Right kidney (tissue), 1 donor: ENCODE results near the gene NOS3.

ENCODE experiments used
- DNase-seq: peaks from one replicate; pipeline ENCODE4 v3.0.0-alpha.2; 2016

NOS3 gene

DNA sequence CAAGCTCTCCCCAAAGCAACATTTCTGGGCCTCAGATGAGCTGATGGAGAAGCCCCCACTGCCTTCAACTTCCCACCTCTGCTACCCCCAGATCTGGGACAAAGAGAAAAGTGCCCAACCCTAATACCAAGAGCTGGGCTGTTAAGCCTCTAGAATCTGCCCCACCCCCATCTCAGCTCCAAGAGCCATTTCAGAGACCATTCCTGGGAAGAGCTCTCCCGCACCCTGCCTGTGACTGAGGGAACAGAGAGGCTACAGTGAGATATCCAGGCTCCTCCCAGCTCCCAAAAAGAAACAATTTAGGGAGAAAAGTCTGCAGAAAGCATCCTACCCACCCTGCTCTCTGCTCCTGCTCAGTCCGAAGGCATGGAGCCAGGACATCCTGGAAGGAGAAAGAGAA, 10.2 kb upstream of the NOS3 start:
- DNase-seq = no peak

DNA sequence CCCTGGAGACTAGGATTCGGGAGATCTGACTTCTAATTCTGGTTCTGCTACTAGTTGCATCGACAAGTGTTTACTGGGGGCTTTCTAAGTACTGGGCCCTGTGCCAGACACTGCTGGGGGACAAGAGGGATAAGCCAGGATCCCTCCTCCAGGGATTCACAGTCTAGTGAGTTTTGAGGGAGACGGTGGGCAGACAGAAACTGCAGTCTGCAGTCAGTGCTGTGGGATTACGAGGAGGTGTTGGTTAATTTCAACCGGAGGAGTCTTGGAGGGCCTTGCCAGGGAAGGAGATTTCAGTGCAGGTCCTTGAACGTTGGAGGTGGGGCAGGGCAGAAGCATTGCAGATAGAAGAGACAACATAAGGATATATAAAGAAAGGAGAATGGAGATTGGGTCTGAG, 9.2 kb upstream of the NOS3 start:
- no peak for DNase-seq

- DNase-seq = no peak
These were observed 8.5 kb upstream of the NOS3 start for GRCh38 chr7:150982351-150982750.

- DNase-seq = peak; percentile 51
These were observed 6.9 kb upstream of the NOS3 start for GRCh38 chr7:150983893-150984368.

DNA sequence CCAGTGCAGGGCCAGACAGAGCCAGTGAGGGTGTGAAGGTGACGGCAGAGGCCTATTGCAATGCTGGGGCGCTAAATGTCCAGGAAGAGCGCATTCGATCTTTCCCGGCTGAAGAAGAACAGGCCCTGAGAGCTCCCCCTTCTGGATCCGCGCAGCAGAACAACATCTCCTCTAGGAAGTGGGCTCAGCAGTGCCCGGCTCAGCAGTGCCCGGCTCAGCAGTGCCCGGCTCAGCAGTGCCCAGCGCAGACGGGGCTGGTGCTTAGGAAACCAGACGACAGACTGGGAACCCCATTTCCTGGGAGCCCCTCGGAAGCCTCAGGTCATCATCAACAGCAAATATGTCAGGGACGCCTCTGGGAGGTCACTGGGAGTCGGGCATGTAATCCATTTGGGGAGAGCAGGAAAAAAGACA, 4.7 kb upstream of the NOS3 start:
- DNase-seq = peak; percentile 53

GRCh38 chr7:150986556-150986955, 4.3 kb upstream of the NOS3 start:
- DNase-seq = no peak

DNA sequence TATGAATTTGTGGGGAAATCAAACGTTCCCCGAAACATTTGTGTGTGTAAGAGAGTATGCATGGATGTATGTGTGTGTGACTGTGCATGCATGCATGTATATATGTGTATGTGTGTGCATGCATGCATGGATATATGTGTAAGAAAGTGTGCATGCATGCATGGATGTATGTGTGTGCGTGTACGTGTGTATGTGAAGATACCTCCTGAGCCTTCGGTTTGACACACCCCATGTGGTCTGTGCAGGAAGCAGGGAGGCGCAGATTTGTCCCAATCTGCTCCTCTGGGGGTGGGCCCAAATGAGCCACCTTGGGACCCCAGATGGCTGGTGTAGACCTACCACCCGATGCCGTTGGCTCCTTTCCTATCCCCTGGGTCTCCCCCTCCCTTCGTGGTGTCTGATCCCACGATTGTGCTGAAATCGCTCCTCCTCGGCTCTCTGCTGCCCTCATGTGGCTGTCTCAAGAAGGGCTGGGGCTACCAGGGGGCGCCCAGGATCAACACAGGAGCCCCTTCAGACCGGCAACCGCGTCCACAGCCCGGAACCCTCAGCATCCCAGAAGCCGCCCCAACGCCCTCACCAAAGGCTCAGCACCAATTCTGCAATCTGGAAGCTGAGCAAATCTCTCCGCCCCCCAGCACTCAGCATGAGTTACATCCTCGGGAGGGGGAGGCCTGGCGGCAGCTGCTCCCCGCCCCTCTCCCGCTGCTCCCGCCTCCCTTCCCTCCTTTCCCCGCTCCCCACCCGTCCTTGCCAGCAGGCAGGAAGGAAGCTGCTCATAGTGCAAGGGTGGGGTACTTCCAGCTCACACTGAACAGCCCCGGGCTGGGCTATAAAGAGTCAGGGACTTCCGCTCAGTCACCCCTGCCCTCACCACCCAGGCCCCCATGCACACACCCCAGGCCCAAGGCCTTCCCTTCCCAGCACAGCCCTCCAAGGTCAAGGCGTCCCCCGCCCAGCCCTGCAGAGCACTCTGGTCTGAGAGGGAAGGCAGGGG, 2.3 kb upstream of the NOS3 start:
- DNase-seq = peak; percentile 73

- no peak for DNase-seq
These were observed 1.4 kb upstream of the NOS3 start for GRCh38 chr7:150989456-150989855.

DNA sequence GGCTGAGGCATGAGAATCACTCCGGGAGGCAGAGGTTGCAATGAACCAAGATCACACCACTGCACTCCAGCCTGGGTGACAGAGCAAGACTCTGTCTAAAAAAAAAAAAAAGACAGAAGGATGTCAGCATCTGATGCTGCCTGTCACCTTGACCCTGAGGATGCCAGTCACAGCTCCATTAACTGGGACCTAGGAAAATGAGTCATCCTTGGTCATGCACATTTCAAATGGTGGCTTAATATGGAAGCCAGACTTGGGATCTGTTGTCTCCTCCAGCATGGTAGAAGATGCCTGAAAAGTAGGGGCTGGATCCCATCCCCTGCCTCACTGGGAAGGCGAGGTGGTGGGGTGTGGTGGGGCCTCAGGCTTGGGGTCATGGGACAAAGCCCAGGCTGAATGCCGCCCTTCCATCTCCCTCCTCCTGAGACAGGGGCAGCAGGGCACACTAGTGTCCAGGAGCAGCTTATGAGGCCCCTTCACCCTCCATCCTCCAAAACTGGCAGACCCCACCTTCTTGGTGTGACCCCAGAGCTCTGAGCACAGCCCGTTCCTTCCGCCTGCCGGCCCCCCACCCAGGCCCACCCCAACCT, 1.3 kb downstream of the NOS3 start:
- no peak for DNase-seq

- no peak for DNase-seq
These were observed 2.1 kb downstream of the NOS3 start for GRCh38 chr7:150992833-150993302.

GRCh38 chr7:150993511-150993910, 2.7 kb downstream of the NOS3 start:
- DNase-seq = no peak

DNA sequence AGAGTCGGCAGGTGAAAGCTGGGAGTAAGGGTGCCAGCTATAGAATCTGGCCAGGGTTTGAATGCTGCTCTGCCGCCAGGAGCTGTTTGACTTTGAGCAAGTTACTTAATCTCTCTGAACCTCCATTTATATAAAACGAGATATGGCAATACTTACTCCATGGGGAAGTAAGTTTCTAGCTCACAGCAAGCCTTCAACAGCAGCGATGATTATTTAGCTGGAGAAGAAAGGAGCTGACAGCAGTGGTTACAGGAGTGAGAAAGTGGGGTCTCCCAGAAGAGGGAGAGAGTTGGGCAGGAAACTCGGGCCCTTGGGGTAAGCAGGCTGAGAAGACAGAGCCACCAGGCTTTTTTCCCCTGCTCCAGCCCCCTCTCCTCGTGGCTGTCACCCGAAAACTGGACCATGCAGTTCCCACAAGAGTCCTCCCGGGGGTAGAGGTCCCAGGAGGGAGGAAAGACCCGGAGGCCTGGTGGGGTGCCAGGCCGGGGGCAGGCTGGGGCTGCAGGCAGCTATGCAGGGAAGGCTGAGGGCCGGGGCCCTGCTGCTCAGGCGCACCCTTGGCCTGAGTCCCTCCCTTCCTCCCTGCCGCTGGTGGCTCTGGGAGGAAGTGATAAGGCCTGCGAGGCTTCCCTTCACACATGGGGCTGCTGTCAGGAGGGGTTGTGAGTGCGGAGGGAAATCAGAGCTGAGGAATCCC, 3.5 kb downstream of the NOS3 start:
- no peak for DNase-seq

DNA sequence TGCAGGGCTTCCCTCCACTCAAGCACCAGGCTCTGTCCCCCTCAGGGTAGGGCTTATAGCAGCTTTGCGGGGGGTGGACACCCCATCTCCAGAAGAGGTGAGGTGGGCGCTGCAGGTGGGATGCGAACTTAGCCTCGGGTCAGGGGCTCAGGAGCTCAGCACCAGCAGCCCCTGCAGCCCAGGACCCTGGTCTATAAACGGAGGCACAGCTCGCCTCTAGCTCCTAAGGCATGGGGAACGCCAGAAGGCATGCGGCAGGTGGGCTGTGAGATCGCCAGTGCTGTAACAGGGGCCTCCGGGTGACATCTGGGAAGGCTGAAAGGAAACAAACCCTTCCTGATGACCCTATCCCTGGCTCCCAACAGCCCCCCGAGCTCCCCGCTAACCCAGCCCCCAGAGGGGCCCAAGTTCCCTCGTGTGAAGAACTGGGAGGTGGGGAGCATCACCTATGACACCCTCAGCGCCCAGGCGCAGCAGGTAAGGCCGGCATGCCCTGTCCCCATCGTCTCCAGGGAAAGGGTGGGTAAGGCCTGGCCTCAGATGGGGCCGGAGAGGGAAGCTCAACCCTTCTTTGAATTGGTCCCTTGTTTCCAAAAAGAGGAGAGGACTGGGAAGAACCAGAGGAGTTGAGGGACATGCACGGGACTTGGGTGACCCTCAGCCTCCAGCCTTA, 4.2 kb downstream of the NOS3 start:
- no peak for DNase-seq

DNA sequence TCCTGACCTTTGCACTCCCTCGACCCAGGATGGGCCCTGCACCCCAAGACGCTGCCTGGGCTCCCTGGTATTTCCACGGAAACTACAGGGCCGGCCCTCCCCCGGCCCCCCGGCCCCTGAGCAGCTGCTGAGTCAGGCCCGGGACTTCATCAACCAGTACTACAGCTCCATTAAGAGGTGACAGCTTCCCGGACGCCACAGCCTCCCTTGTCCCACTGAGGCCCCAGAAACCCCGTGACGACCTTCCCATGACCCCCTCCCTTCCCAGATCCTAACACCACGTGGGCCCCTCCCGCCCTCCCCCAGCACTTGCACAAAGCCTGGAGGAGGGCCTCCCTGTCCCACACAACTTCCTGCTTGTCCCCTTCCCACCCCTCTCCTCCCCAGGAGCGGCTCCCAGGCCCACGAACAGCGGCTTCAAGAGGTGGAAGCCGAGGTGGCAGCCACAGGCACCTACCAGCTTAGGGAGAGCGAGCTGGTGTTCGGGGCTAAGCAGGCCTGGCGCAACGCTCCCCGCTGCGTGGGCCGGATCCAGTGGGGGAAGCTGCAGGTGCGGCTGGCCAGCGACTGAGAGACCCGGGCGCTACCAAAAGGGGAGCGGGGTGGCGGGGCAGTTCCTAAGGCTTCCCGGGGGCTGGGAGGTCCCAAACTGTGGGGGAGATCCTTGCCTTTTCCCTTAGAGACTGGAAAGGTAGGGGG, 5.7 kb downstream of the NOS3 start:
- no peak for DNase-seq

GRCh38 chr7:150997075-150997511, 6.3 kb downstream of the NOS3 start:
- DNase-seq = no peak

GRCh38 chr7:150997817-150998216, 7.0 kb downstream of the NOS3 start:
- no peak for DNase-seq

DNA sequence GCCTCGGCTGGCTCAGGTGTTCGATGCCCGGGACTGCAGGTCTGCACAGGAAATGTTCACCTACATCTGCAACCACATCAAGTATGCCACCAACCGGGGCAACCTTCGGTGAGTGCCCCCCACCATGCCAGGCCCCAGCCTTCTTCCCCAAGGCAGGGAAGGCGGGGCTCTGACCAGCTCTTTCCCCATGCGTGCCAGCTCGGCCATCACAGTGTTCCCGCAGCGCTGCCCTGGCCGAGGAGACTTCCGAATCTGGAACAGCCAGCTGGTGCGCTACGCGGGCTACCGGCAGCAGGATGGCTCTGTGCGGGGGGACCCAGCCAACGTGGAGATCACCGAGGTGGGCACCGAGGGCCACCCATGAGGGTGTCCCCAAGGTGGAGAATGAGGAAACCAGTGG, 7.5 kb downstream of the NOS3 start:
- no peak for DNase-seq

GRCh38 chr7:150999001-150999400, 8.2 kb downstream of the NOS3 start:
- no peak for DNase-seq

DNA sequence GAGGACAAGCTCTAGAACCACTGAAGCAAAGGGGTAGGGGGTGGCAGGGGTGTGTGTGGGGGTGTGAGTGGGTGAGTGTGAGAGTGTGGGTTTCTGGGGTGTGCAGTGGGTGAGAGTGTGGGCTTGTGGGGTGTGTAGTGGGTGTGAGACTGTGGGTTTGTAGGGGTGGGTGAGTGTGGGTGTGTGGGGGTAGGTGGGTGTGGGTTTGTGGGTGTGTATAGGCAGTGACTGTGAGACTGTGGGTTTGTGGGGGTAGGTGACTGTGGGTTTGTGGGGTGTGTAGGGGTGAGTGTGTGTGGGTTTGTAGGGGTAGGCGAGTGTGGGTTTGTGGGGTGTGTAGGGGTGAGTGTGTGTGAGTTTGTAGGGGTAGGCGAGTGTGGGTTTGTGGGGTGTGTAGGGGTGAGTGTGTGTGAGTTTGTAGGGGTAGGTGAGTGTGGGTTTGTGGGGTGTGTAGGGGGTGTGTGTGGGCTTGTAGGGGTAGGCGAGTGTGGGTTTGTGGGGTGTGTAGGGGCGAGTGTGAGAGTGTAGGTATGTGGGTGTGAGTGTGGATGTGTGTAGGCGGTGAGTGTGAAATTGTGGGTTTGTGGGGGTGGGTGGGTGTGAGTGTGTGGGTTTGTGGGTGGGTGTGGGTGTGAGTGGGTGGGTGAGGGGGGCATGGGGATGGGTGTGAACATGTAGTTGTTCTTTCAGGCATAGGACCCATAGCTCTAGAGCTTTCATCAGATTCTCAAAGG, 8.8 kb downstream of the NOS3 start:
- DNase-seq = no peak

DNA sequence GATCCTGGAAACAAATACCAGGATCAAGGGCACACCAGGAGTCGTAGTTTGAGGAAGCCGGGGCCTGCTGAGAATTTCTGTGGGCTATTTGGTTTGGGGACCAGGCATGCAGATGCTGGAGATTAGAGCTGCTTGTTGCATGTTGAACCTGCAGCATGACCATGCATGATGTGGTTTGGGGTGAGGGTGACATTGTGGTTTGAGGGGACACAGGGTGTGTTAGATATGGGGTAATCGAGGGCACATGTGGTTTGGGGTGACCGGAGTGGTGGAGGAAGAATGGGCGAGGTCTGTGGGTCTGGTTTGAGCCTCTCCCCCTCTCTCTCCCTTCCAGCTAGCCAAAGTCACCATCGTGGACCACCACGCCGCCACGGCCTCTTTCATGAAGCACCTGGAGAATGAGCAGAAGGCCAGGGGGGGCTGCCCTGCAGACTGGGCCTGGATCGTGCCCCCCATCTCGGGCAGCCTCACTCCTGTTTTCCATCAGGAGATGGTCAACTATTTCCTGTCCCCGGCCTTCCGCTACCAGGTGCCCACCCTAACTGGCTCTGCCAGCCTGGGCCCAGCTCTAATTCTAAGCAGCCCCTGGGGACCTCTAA, 10.2 kb downstream of the NOS3 start:
- no peak for DNase-seq
